HepG2 (cell line): Measurements from ENCODE around the gene RAMAC. TPM values are rescaled to one million over a fixed set of nuclear protein-coding genes. Genes with fewer than 3 reads are reported as not detected.

Experiments
- CEBPB ChIP-seq: IDR thresholded peaks from 2 replicates; pipeline ENCODE4 v1.6.1; 2011; ENCODE audit warnings: low read depth, low read length, improper control_type of control experiment, borderline replicate concordance
- CREB1 ChIP-seq, 2 experiments: fragments of 450-650 bp in 1 of 2; IDR thresholded peaks; 2 replicates each; pipeline ENCODE4 v1.6.1; 2016 to 2017; ENCODE audit warnings: control low read depth in 1 of 2, mild to moderate bottlenecking in 1 of 2, missing compliant biosample characterization in 1 of 2, missing genetic modification characterization in 1 of 2
- EHMT2 ChIP-seq: fragments of 200-600 bp; sonication (generic); IDR thresholded peaks from 2 replicates; pipeline ENCODE4 v1.7.0; 2017; ENCODE audit warnings: antibody characterized with exemption, low read depth, low read length, borderline replicate concordance
- MTA3 ChIP-seq: sonication (generic); formaldehyde crosslinking; IDR thresholded peaks from 2 replicates; pipeline ENCODE4 v1.4.0; 2020; ENCODE audit warnings: missing genetic modification reagents
- SPEN ChIP-seq: sonication (generic); formaldehyde crosslinking; IDR thresholded peaks from 2 replicates; pipeline ENCODE4 v1.5.1; 2020; ENCODE audit warnings: low read depth, mild to moderate bottlenecking, missing genetic modification reagents
- STAG1 ChIP-seq: sonication (generic); formaldehyde crosslinking; IDR thresholded peaks from 2 replicates; pipeline ENCODE4 v1.4.0; 2020; ENCODE audit warnings: missing genetic modification reagents
- TBX2 ChIP-seq: sonication (generic); formaldehyde crosslinking; IDR thresholded peaks from 2 replicates; pipeline ENCODE4 v1.5.0; 2020; ENCODE audit warnings: missing genetic modification reagents, mild to moderate bottlenecking, borderline replicate concordance
- TCF12 ChIP-seq, 2 experiments: fragments of 450-650 bp in 1 of 2; sonication (generic) in 1 of 2; formaldehyde crosslinking in 1 of 2; IDR thresholded peaks; 2 replicates each; pipeline versions ENCODE4 v1.6.1 to v1.8.0; 2017 to 2022; ENCODE audit warnings: antibody characterized with exemption in 1 of 2, mild to moderate bottlenecking in 1 of 2, missing genetic modification reagents in 1 of 2, moderate library complexity in 1 of 2
- TGIF2 ChIP-seq: IDR thresholded peaks from 2 replicates; pipeline ENCODE4 v1.6.1; 2016; ENCODE audit warnings: control low read depth, missing compliant biosample characterization
- U2AF1 ChIP-seq: fragments of 200-400 bp; formaldehyde crosslinking; optimal IDR thresholded peaks from 2 replicates; pipeline ENCODE3; 2017; ENCODE audit warnings: mild to moderate bottlenecking, low read depth, low read length
- ZIK1 ChIP-seq: sonication (generic); formaldehyde crosslinking; IDR thresholded peaks from 2 replicates; pipeline ENCODE4 v1.5.0; 2020; ENCODE audit warnings: mild to moderate bottlenecking, low read depth, missing genetic modification reagents, borderline replicate concordance
- ZMYM4 ChIP-seq: sonication (generic); formaldehyde crosslinking; IDR thresholded peaks from 2 replicates; pipeline ENCODE4 v1.8.1; 2023; ENCODE audit warnings: mild to moderate bottlenecking, missing genetic modification reagents
- ZNF234 ChIP-seq: sonication (generic); formaldehyde crosslinking; conservative IDR thresholded peaks from 2 replicates; pipeline ENCODE4 v1.5.1; 2020; ENCODE audit warnings: mild to moderate bottlenecking, missing genetic modification reagents
- ZNF337 ChIP-seq: sonication (generic); formaldehyde crosslinking; IDR thresholded peaks from 2 replicates; pipeline ENCODE4 v1.5.1; 2020; ENCODE audit warnings: missing genetic modification reagents, low read depth, mild to moderate bottlenecking, borderline replicate concordance
- polyA plus RNA-seq, 8 experiments: library from polyadenylated mRNA; depleted of rRNA in 3 of 8; stranded (reverse) in 7 of 8; unstranded in 1 of 8; fragments of >200 nt; fragmentation: Illumina TruSeq in 4 of 8; extraction: Trizol in 4 of 8; gene quantifications; 2 replicates each; pipeline versions ENCODE4 v1.2.1 to v1.2.3, GENCODE V29; 2011 to 2016; ENCODE audit warnings: low read depth in 4 of 8, missing spikeins in 1 of 8, mixed read lengths in 1 of 8; ENCODE audit not compliant: insufficient read depth in 1 of 8
- total RNA-seq, 5 experiments: library from RNA; depleted of rRNA; stranded (reverse); fragments of >200 nt; fragmentation: Illumina TruSeq; extraction: Trizol; gene quantifications; 2 replicates each; pipeline ENCODE4 v1.2.3, GENCODE V29; 2016; ENCODE audit warnings: low read depth in 1 of 5
- TF ChIP-seq, protein P1 (sequence below): sonication (generic); formaldehyde crosslinking; IDR thresholded peaks from 2 replicates; pipeline ENCODE4 v1.5.1; 2020; ENCODE audit warnings: mild to moderate bottlenecking, missing genetic modification reagents
- TF ChIP-seq, protein P2 (sequence below): IDR thresholded peaks from 2 replicates; pipeline ENCODE4 v1.4.0; 2020; ENCODE audit warnings: mild to moderate bottlenecking, missing genetic modification reagents
- TF ChIP-seq, protein P3 (sequence below): sonication (generic); formaldehyde crosslinking; IDR thresholded peaks from 2 replicates; pipeline ENCODE4 v1.5.0; 2020; ENCODE audit warnings: mild to moderate bottlenecking, missing genetic modification reagents
- TF ChIP-seq, protein P4 (sequence below): sonication (generic); formaldehyde crosslinking; IDR thresholded peaks from 2 replicates; pipeline ENCODE4 v1.5.1; 2020; ENCODE audit warnings: missing genetic modification reagents, mild to moderate bottlenecking, borderline replicate concordance

Gene RAMAC
- total and polyA plus RNA-seq, 2 of the 13 experiments (the other 11 are each of a cell fraction or from before 2014, with no cell fraction given) = 22.2 to 45.9 TPM

DNA sequence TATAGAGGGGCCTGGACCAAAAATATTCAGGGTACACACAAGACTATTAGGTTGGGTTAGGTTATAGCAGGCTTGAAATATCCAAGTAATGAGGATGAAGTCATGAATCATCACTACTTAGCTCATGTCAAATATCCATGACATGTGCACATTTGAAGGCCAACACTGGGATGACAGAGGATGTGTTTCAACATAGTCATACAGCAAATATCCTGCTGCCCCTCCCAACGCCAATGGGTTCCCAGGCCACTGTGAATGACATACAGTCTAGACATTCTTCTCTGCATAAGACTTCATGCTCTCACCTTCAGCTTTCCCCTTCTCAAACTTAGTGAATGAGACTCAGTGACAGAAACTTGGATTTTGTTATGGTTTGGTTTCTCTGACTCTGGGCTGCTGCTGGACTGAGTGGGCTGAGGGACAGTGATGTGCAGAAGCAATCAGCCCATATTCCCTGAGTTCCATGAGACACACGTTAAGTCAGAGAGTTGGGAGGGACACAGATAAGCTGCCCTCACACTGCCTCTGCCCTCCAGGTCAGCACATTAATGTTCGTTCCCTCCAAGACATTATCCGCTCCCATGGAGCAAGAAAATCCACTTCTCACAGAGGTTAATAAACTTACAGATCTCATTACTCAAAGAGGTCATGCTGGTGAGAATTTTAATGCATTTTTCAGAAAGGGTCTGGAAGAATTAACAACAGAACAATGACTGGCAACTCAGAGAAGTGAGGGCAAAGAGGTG is 48.9 kb upstream of the RAMAC start (continued):
- TF ChIP-seq, protein P1, sequence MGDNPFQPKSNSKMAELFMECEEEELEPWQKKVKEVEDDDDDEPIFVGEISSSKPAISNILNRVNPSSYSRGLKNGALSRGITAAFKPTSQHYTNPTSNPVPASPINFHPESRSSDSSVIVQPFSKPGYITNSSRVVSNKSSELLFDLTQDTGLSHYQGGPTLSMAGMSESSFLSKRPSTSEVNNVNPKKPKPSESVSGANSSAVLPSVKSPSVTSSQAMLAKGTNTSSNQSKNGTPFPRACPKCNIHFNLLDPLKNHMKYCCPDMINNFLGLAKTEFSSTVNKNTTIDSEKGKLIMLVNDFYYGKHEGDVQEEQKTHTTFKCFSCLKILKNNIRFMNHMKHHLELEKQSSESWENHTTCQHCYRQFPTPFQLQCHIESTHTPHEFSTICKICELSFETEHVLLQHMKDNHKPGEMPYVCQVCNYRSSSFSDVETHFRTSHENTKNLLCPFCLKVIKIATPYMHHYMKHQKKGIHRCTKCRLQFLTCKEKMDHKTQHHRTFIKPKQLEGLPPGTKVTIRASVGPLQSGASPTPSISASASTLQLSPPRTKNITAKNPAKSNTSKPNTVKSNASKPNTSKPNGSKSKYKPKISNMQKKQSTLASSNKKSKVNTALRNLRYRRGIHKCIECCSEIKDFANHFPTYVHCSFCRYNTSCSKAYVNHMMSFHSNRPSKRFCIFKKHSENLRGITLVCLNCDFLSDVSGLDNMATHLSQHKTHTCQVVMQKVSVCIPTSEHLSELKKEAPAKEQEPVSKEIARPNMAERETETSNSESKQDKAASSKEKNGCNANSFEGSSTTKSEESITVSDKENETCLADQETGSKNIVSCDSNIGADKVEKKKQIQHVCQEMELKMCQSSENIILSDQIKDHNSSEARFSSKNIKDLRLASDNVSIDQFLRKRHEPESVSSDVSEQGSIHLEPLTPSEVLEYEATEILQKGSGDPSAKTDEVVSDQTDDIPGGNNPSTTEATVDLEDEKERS (CRISPR knock-in tag) = no peak
- no peak for TF ChIP-seq STAG1 (CRISPR knock-in tag)
- no peak for TF ChIP-seq MTA3 (CRISPR knock-in tag)
- no peak for TF ChIP-seq ZIK1 (CRISPR knock-in tag)
- TF ChIP-seq ZNF234 (CRISPR knock-in tag) = no peak
- TF ChIP-seq TBX2 (CRISPR knock-in tag) = no peak
- no peak for TF ChIP-seq ZNF337
- TF ChIP-seq SPEN (CRISPR knock-in tag) = no peak
- TF ChIP-seq CREB1 (IDR thresholded peaks at IDR 0.05) = peak; percentile 31; the same call in 1 of the 2 replicates
- no peak for TF ChIP-seq CREB1 (CRISPR knock-in tag; IDR thresholded peaks at IDR 0.05)
- TF ChIP-seq, protein P2, sequence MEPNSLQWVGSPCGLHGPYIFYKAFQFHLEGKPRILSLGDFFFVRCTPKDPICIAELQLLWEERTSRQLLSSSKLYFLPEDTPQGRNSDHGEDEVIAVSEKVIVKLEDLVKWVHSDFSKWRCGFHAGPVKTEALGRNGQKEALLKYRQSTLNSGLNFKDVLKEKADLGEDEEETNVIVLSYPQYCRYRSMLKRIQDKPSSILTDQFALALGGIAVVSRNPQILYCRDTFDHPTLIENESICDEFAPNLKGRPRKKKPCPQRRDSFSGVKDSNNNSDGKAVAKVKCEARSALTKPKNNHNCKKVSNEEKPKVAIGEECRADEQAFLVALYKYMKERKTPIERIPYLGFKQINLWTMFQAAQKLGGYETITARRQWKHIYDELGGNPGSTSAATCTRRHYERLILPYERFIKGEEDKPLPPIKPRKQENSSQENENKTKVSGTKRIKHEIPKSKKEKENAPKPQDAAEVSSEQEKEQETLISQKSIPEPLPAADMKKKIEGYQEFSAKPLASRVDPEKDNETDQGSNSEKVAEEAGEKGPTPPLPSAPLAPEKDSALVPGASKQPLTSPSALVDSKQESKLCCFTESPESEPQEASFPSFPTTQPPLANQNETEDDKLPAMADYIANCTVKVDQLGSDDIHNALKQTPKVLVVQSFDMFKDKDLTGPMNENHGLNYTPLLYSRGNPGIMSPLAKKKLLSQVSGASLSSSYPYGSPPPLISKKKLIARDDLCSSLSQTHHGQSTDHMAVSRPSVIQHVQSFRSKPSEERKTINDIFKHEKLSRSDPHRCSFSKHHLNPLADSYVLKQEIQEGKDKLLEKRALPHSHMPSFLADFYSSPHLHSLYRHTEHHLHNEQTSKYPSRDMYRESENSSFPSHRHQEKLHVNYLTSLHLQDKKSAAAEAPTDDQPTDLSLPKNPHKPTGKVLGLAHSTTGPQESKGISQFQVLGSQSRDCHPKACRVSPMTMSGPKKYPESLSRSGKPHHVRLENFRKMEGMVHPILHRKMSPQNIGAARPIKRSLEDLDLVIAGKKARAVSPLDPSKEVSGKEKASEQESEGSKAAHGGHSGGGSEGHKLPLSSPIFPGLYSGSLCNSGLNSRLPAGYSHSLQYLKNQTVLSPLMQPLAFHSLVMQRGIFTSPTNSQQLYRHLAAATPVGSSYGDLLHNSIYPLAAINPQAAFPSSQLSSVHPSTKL (CRISPR knock-in tag) = peak; percentile 39; the same call in 1 of the 2 replicates
- TF ChIP-seq TGIF2 (CRISPR knock-in tag) = 0 out of 2 replicates have a peak, but pooled peaks have one; percentile 40
- TF ChIP-seq, protein P3, sequence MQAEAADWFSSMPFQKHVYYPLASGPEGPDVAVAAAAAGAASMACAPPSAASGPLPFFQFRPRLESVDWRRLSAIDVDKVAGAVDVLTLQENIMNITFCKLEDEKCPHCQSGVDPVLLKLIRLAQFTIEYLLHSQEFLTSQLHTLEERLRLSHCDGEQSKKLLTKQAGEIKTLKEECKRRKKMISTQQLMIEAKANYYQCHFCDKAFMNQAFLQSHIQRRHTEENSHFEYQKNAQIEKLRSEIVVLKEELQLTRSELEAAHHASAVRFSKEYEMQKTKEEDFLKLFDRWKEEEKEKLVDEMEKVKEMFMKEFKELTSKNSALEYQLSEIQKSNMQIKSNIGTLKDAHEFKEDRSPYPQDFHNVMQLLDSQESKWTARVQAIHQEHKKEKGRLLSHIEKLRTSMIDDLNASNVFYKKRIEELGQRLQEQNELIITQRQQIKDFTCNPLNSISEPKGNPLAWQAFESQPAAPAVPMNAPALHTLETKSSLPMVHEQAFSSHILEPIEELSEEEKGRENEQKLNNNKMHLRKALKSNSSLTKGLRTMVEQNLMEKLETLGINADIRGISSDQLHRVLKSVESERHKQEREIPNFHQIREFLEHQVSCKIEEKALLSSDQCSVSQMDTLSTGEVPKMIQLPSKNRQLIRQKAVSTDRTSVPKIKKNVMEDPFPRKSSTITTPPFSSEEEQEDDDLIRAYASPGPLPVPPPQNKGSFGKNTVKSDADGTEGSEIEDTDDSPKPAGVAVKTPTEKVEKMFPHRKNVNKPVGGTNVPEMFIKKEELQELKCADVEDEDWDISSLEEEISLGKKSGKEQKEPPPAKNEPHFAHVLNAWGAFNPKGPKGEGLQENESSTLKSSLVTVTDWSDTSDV (CRISPR knock-in tag) = no peak
- no peak for TF ChIP-seq ZMYM4 (CRISPR knock-in tag)
- peak; percentile 35; the same call in 1 of the 2 replicates for TF ChIP-seq CEBPB
- TF ChIP-seq U2AF1 = no peak
- no peak for TF ChIP-seq TCF12 (IDR thresholded peaks at IDR 0.05)
- TF ChIP-seq TCF12 (CRISPR knock-in tag; IDR thresholded peaks at IDR 0.05) = no peak
- TF ChIP-seq EHMT2 = no peak
- TF ChIP-seq, protein P4, sequence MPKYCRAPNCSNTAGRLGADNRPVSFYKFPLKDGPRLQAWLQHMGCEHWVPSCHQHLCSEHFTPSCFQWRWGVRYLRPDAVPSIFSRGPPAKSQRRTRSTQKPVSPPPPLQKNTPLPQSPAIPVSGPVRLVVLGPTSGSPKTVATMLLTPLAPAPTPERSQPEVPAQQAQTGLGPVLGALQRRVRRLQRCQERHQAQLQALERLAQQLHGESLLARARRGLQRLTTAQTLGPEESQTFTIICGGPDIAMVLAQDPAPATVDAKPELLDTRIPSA = no peak
